ENCODE measurements around the gene ANKRD12.

ANKRD12 gene

GRCh38 chr18:9189491-9189890, 52.9 kb downstream of the ANKRD12 start:
- DNase-seq, result no peak

DNA sequence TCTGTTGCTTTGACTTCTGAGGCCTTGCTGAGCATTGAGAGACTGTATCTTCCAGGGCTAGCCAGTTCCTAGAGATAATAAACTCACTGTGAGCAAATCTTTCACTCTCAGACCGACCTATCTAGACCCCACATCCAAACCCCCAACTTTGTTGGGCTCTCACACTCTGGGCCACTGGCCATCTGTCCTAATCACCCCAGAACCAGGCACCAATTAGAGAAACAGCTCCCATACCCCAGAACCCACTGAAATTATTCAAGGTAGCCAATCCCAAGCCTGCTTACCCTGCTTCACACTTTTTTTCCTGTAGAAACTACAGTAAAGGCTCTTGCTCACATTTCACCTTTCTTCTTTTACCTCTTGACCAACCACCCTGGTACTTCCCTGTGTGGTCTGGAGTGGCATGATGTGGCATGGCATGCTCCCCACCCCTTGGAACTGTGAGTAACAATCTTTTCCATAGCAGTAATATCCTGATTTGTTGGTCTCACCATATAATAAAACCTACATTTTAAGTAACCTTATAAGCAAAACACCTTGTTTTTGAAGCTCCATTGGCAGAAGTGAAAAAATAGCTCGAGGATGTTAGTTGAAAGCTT, 55.2 kb downstream of the ANKRD12 start:
- no peak for DNase-seq

DNA sequence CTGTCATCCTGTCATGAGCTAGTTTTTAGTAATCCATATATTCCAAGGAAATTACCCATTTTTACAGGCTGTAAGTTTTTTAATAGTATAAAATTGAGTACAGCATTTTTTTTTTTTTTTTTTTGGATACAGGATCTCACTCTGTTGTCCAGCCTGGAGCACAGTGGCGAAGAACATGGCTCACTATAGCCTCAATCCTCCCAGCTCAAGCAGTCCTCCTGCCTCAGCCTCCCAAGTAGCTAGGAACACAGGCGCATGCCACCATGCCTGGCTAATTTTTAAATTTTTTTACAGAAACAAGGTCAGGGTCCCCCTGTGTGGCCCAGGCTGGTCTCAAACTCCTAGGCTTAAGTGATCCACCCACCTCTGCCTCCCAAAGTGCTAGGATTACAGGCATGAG, 56.5 kb downstream of the ANKRD12 start:
- DNase-seq, result no peak

- DNase-seq, result no peak
Measured at GRCh38 chr18:9196568-9196967, 60.0 kb downstream of the ANKRD12 start.

DNA sequence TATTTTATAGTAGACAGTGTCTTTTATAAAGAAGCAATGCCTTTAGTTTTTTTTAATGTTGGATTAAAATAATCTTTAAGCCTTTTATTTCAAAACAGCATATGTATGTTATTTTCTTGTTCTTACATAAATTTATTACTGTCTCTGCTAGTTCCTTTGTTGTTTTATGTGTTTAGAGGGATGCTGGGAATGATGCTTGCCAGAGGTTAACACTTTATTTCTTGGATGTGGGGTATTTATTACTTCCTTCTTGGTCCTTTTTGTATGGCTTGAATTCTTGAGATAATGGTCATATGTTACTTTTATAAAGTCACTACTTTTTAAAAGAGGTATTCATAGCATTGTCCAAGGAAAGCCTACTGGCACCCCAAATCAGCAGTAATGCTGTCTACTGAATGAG, 63.1 kb downstream of the ANKRD12 start:
- DNase-seq, result no peak

GRCh38 chr18:9201224-9201623, 64.6 kb downstream of the ANKRD12 start:
- no peak for DNase-seq

- DNase-seq, result no peak
Measured at GRCh38 chr18:9204659-9205058, 68.1 kb downstream of the ANKRD12 start.

- DNase-seq, result no peak
Measured at GRCh38 chr18:9206421-9206820, 69.8 kb downstream of the ANKRD12 start.

DNA sequence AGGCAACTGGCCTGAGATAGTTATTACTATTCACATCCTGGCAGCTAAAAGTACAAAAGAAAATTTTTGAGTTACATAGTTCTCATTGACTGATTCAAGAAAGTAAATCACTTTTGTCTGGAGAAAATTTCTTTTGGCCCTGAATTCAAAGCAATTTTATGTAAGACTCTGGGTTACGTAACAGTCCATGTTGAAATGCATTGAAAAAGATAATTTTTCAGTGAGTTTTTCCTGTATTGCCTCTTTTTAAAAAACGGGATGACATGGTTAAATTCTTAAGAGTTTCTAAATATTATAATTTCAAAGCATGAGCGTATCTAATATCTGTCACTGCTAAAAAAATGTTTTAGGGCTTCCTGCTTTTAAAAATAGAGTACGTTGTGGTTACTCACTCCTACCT, 72.7 kb downstream of the ANKRD12 start:
- no peak for DNase-seq

- DNase-seq, result no peak
Measured at GRCh38 chr18:9210966-9211365, 74.4 kb downstream of the ANKRD12 start.

DNA sequence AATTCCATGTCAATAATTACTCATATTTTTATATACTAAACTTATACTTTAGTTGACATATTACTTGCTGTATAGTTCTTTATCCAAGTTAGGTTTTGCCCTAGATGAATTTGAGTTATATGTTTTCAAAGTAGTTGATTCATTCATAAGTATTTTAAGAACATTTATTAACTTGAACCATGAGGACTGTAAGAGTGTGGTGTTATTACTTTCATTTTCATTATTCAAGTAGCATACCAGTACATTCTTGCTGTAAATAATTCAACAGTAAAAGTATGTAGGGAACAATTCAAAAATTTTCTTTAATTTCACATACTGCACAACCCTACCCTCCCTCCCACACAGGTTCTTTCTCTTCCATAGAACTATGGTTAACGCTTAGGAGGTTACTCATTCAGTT, 75.4 kb downstream of the ANKRD12 start:
- no peak for DNase-seq

- DNase-seq, result no peak
Measured at GRCh38 chr18:9215221-9215933, 78.8 kb downstream of the ANKRD12 start.

DNA sequence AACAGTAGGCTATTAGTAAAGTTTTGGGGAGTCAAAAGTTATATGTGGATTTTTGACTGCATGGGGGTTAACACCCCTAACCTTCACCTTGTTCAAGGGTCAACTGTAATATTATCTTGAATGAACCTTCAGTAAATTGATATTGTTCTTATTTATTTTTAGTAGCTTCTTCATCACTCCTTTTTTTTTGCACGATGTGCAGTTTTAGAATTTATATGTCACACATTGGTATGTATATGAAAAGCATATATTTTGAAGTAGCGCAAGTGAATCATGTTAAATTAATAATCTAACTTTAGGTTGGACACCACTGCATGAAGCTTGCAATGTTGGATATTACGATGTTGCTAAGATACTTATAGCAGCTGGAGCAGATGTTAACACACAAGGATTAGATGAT, 79.9 kb downstream of the ANKRD12 start:
- DNase-seq, result no peak

DNA sequence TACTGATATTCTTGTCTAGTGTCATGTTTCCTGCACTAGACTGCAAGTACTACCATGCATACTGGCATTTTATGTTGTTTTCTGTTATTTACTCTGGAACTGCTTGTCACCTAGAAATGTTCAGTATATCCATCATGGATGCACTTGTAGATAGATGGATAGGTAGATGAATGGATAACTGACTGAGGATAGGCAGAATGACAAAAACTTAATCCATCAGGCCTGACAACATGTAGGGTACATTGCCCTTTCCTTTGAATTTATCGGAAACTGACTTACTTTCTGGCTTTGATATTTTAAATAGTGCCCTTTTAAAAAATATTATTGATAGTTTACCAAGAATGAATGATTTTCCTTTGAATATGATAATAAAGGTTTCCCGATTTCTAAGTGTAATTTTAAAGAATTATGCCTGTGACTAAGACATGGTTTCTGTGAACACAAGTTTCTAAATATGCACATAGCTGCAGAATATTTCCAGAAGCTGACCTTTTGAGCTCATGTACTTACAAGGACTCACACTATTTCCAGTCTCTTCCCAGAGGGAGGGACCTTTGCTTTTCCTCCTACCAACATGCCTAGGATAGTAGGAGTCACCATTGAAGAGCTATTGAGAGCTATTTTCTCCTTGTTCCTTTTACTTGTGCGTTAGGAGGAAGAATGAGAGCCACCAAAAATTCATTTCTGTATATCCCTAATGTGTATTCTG, 81.3 kb downstream of the ANKRD12 start:
- no peak for DNase-seq

DNA sequence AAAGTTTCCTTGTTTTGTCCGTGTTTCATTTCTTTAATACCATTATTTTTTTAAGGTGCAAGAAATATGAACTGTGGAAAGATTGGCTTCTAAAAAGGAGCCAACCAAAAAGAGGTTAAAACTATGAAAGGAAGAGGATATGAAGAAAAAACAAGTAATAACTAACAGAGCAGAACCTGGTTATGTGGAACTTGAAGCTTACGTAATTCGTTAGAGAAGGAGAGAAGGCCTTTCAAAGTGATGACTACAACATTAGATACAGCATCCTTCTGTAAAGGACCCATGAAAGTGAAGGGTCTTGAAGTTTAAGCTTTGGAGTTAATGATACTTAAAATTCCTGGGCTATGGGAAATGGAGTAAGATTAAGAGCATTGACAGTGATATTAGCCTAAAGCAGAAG, 84.5 kb downstream of the ANKRD12 start:
- no peak for DNase-seq

GRCh38 chr18:9221661-9222060, 85.1 kb downstream of the ANKRD12 start:
- no peak for DNase-seq

DNA sequence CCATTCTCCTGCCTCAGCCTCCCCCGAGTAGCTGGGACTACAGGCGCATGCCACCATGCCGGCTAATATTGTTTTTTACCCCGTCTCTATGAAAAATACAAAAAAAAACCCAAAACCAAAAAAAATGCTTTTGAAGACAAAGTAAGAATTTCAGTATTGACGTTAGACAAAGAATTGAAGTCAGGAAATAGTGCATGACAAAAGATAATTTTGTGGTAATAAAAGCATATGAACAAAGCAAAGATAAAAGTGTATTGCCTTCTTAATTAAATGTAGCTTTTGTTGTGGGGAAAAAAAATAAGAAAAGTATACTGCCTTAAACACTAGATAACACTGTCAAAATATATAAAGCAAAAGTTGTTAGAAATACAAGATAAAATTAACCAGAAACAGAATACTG, 86.8 kb downstream of the ANKRD12 start:
- no peak for DNase-seq

- no peak for DNase-seq
Measured at GRCh38 chr18:9226463-9226862, 89.9 kb downstream of the ANKRD12 start.

- no peak for DNase-seq
Measured at GRCh38 chr18:9231852-9232486, 95.4 kb downstream of the ANKRD12 start.

- DNase-seq, result no peak
Measured at GRCh38 chr18:9232977-9233376, 96.4 kb downstream of the ANKRD12 start.

GRCh38 chr18:9233771-9234440, 97.3 kb downstream of the ANKRD12 start:
- DNase-seq, result no peak

- no peak for DNase-seq
Measured at GRCh38 chr18:9234528-9234927, 97.9 kb downstream of the ANKRD12 start.

- DNase-seq, result no peak
Measured at GRCh38 chr18:9237981-9238380, 101.4 kb downstream of the ANKRD12 start.
